MM.1S (cell line): ENCODE results near the gene LTB4R.

Experiments used
- DNase-seq: peaks from one replicate; pipeline ENCODE4 v3.0.0-alpha.2; 2015
- H2AFZ ChIP-seq: fragments of 300-600 bp; sonication (generic); 2 replicates; pipeline ENCODE4 v1.6.0; 2016; ENCODE audit warnings: antibody characterized with exemption, low read length
- H3F3A ChIP-seq: fragments of 300-600 bp; sonication (generic); 2 replicates; pipeline ENCODE4 v1.6.1; 2016; ENCODE audit warnings: mild to moderate bottlenecking, antibody characterized with exemption, low read length, moderate library complexity, mixed read lengths; ENCODE audit not compliant: insufficient read depth
- H3K27ac ChIP-seq: fragments of 300-600 bp; sonication (generic); 2 replicates; pipeline ENCODE4 v1.5.1; 2016; ENCODE audit warnings: mild to moderate bottlenecking, low read length
- H3K27me3 ChIP-seq: fragments of 300-600 bp; sonication (generic); replicated peaks from 2 replicates; pipeline ENCODE4 v1.6.0; 2016; ENCODE audit warnings: low read length; ENCODE audit not compliant: insufficient read depth
- H3K36me3 ChIP-seq: fragments of 300-600 bp; sonication (generic); replicated peaks from 2 replicates; pipeline ENCODE4 v1.6.1; 2016; ENCODE audit warnings: mild to moderate bottlenecking, low read length, mixed read lengths; ENCODE audit not compliant: insufficient read depth
- H3K4me1 ChIP-seq: fragments of 300-600 bp; sonication (generic); 2 replicates; pipeline ENCODE4 v1.6.1; 2016; ENCODE audit warnings: low read length, mixed read lengths
- H3K4me2 ChIP-seq: fragments of 300-600 bp; sonication (generic); 2 replicates; pipeline ENCODE4 v1.6.0; 2016; ENCODE audit warnings: low read depth, low read length
- H3K4me3 ChIP-seq: fragments of 300-600 bp; sonication (generic); 2 replicates; pipeline ENCODE4 v1.5.1; 2016; ENCODE audit warnings: low read length, mixed read lengths
- H3K79me2 ChIP-seq: fragments of 300-600 bp; sonication (generic); 2 replicates; pipeline ENCODE4 v1.6.1; 2016; ENCODE audit warnings: mixed run types, low read length, mixed read lengths
- H3K9ac ChIP-seq: fragments of 300-600 bp; sonication (generic); 2 replicates; pipeline ENCODE4 v1.6.1; 2016; ENCODE audit warnings: low read length, mixed read lengths
- H3K9me2 ChIP-seq: fragments of 300-600 bp; sonication (generic); replicated peaks from 2 replicates; pipeline ENCODE4 v1.6.1; 2016; ENCODE audit warnings: mild to moderate bottlenecking, low read length, mixed read lengths; ENCODE audit not compliant: insufficient read depth
- H3K9me3 ChIP-seq: fragments of 300-600 bp; sonication (generic); replicated peaks from 2 replicates; pipeline ENCODE4 v1.6.1; 2016; ENCODE audit warnings: mild to moderate bottlenecking, low read length, mixed read lengths; ENCODE audit not compliant: insufficient read depth
- H4K20me1 ChIP-seq: fragments of 300-600 bp; sonication (generic); 2 replicates; pipeline ENCODE4 v1.6.1; 2016; ENCODE audit warnings: mild to moderate bottlenecking, low read length, moderate library complexity, mixed read lengths; ENCODE audit not compliant: insufficient read depth
- EZH2 ChIP-seq: fragments of 300-600 bp; sonication (generic); optimal IDR thresholded peaks from 2 replicates; pipeline ENCODE3; 2017; ENCODE audit warnings: low read depth, mild to moderate bottlenecking, antibody characterized with exemption, low read length, mixed read lengths
- EZH2phosphoT487 ChIP-seq: fragments of 300-600 bp; sonication (generic); IDR thresholded peaks from 2 replicates; pipeline ENCODE4 v1.6.1; 2018; ENCODE audit warnings: antibody characterized with exemption, low read length
- TF ChIP-seq, protein P1 (sequence below): fragments of 300-600 bp; sonication (generic); IDR thresholded peaks from 2 replicates; pipeline ENCODE4 v1.5.1; 2016; ENCODE audit warnings: antibody characterized with exemption, low read length, mixed read lengths

Gene LTB4R

DNA sequence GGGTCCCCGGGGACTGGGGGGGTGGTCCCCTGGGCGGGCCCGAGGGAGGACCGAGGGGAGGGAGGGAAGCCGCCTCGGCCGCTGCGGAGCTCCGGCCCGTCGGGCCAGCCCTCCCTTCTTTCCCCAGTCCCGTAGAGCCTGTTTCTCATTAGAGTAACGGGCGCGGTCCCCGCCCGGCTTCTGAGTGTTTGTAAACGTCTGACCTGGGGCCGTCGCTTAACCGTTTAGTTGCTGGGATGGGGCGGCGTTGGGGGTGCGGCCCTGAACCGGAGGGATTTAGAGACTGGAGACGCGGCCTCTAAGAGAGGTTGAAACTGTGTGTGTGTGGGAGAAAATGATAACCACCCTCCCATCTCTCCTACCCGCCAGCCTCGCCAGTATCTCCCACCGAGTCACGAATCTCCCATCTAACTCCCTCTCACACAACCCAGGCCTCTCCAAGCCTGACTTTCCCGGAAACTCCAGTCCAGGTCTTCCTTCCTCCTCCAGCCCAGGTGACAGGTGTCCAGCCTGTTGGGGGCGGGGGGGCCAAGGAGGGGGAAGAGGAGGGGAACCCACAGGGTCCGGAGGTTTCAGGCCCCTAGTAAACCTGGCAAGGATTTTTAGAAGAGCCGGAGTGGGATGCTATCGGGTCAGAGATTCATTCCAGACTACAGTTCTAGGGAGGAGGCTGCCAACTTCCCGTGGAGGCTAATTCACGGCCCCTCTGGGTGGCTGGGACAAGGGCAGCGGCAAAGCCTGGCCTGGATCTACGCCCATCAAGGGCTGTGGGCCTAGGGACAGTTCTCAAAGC, 55.6 kb downstream of the LTB4R start:
- Histone ChIP-seq H3K4me3 (peak overlapping the region; percentile 58), H4K20me1 (no peaks in the 10 kb centered on the region), H3K9me2 (no peaks in the 10 kb centered on the region), H3K79me2 (no peaks in the 10 kb centered on the region), H3K27ac (peak overlapping the region; percentile 70; the same call in 1 of the 2 replicates), H3K36me3 (no peaks in the 10 kb centered on the region), H2AFZ (peak overlapping the region; percentile 77), H3K27me3 (no peaks in the 10 kb centered on the region), H3K4me2 (peak overlapping the region; percentile 95), H3F3A (0 out of 2 replicates have a peak, but pooled peaks cover 3% of the 10 kb centered on the region), H3K9me3 (no peaks in the 10 kb centered on the region), H3K4me1 (no peaks in the 10 kb centered on the region), H3K9ac (peak overlapping the region; percentile 74)
- TF ChIP-seq EZH2phosphoT487: no peak
- no peak for TF ChIP-seq EZH2
- TF ChIP-seq, protein P1, sequence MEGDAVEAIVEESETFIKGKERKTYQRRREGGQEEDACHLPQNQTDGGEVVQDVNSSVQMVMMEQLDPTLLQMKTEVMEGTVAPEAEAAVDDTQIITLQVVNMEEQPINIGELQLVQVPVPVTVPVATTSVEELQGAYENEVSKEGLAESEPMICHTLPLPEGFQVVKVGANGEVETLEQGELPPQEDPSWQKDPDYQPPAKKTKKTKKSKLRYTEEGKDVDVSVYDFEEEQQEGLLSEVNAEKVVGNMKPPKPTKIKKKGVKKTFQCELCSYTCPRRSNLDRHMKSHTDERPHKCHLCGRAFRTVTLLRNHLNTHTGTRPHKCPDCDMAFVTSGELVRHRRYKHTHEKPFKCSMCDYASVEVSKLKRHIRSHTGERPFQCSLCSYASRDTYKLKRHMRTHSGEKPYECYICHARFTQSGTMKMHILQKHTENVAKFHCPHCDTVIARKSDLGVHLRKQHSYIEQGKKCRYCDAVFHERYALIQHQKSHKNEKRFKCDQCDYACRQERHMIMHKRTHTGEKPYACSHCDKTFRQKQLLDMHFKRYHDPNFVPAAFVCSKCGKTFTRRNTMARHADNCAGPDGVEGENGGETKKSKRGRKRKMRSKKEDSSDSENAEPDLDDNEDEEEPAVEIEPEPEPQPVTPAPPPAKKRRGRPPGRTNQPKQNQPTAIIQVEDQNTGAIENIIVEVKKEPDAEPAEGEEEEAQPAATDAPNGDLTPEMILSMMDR: no peak
- peak; percentile 86 for DNase-seq
